ENCODE data around the gene RABGAP1L.

The RABGAP1L gene

GRCh38 chr1:174726167-174726879, 567.0 kb downstream of the RABGAP1L start:
- DNase-seq, result no peak

GRCh38 chr1:174726880-174727585, 567.7 kb downstream of the RABGAP1L start:
- no peak for DNase-seq

GRCh38 chr1:174734270-174734669, 575.0 kb downstream of the RABGAP1L start:
- DNase-seq, result no peak

- DNase-seq, result no peak
These were observed 577.5 kb downstream of the RABGAP1L start for GRCh38 chr1:174736831-174737230.

- no peak for DNase-seq
These were observed 581.1 kb downstream of the RABGAP1L start for GRCh38 chr1:174740249-174740968.

- no peak for DNase-seq
These were observed 583.7 kb downstream of the RABGAP1L start for GRCh38 chr1:174742805-174743653.

GRCh38 chr1:174743654-174744561, 584.6 kb downstream of the RABGAP1L start:
- no peak for DNase-seq

GRCh38 chr1:174744886-174745285, 585.6 kb downstream of the RABGAP1L start:
- DNase-seq, result no peak

GRCh38 chr1:174746024-174746808, 586.9 kb downstream of the RABGAP1L start:
- DNase-seq, result no peak

GRCh38 chr1:174747613-174748012, 588.3 kb downstream of the RABGAP1L start:
- DNase-seq, result no peak

- DNase-seq, result no peak
These were observed 589.3 kb downstream of the RABGAP1L start for GRCh38 chr1:174748586-174748985.

- no peak for DNase-seq
These were observed 593.8 kb downstream of the RABGAP1L start for GRCh38 chr1:174753131-174753530.

GRCh38 chr1:174761335-174761734, 602.0 kb downstream of the RABGAP1L start:
- DNase-seq, result no peak

- DNase-seq, result no peak
These were observed 602.7 kb downstream of the RABGAP1L start for GRCh38 chr1:174761901-174762585.

GRCh38 chr1:174764191-174764590, 604.9 kb downstream of the RABGAP1L start:
- DNase-seq, result no peak

GRCh38 chr1:174766727-174767126, 607.4 kb downstream of the RABGAP1L start:
- no peak for DNase-seq

- DNase-seq, result no peak
These were observed 609.2 kb downstream of the RABGAP1L start for GRCh38 chr1:174768516-174768915.

GRCh38 chr1:174768949-174769348, 609.6 kb downstream of the RABGAP1L start:
- DNase-seq, result no peak

GRCh38 chr1:174769961-174770549, 610.7 kb downstream of the RABGAP1L start:
- DNase-seq, result no peak

- DNase-seq, result no peak
These were observed 616.3 kb downstream of the RABGAP1L start for GRCh38 chr1:174775621-174776020.
